ENCODE measurements around the gene SORBS1. TPM values are rescaled to one million over a fixed set of nuclear protein-coding genes. Genes with fewer than 3 reads are reported as not detected.

The SORBS1 gene
- total and polyA plus RNA-seq, 9 of the 15 experiments (the other 6 are each of a cell fraction or from before 2014, with no cell fraction given) = 2.0 to 13.3 (median 6.5) TPM

DNA sequence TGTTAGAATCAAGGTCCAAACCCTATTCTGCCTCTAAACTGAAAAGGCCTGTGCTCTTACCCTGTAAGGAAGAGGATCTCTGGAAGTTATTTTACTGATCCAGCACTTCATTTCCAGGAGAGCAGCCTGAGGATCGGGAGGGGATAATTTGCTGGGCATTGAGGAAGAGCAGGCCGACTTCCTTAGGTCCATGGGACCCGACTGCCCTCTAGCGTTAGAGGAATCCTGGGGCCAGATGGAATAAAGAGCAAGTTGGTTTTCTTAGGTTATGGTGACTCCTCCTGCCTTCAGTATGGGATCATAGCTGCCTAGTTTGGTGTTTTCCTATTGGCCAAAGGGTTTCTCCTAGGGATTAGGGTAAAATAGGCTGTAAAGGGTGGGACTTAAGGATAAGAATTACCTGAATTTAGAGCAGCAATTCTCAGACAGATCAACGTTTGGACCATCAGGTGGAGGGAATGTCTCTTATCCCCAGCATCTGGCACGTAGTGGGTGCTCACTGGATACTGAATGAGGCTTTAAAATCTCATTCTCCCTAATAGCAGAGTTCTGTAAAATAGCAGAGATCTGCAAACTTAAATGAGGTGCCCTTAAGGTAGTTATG lies 40.0 kb upstream of the SORBS1 start:
- no peak overlapping the region for H3K27ac ChIP-seq (ENCODE audit: extremely low read depth, low read depth, low read length)
- ChIA-PET CTCF (ENCODE audit: low intra/inter-chr PET ratio) (interaction anchor here (0.6 to 6.6 kb wide), 9 partner anchors 58 to 473 kb away, joined by 3 to 62 read pairs (median 4); no protein-coding TSS in a partner anchor), POLR2A (interaction anchor here (1.0 to 2.6 kb wide), 2 partner anchors 227 to 231 kb away, joined by 3 to 10 read pairs; no protein-coding TSS in a partner anchor)
- 9% methylated on average over 6 of the region's 6 CpGs for WGBS (ENCODE audit: insufficient coverage, low coverage, missing lambda C conversion rate)
- in situ Hi-C loops (cut with MboI) (loop anchor here (5.0 to 25.0 kb wide), 4 partner anchors 169 to 989 kb away; no protein-coding TSS in a partner anchor), intact Hi-C loops (cut with micrococcal nuclease) (loop anchor here (1.0 kb wide), 2 partner anchors 171 to 227 kb away; no protein-coding TSS in a partner anchor)
- FAIRE-seq (peak; percentile 98), ATAC-seq (peak; percentile 96), DNase-seq (ENCODE audit: extremely low read depth in 1 of 4, low spot score in 3 of 4) (peak; percentile 74 to 87 (median 77))
- no peaks in the 10 kb centered on the region for H3K9me3 ChIP-seq (replicated peaks; ENCODE audit: control insufficient read depth, insufficient read depth, low read depth, low read length)
- H3K4me2 ChIP-seq (ENCODE audit: insufficient read depth, low read length) = no peak overlapping the region
- no peak overlapping the region for H3K4me3 ChIP-seq
- no peaks in the 10 kb centered on the region for H3K4me1 ChIP-seq (replicated peaks in 1 of 2; ENCODE audit: control insufficient read depth in 2 of 2, insufficient read depth in 2 of 2, low read length in 2 of 2)
- H3K36me3 ChIP-seq (ENCODE audit: control insufficient read depth, insufficient read depth, low read length) = peaks cover 9% of the 10 kb centered on the region; the same call in 1 of the 3 replicates
- H4K20me1 ChIP-seq (replicated peaks; ENCODE audit: control insufficient read depth, insufficient read depth, low read length) = no peaks in the 10 kb centered on the region
- no peak overlapping the region for H3K9ac ChIP-seq (ENCODE audit: insufficient read depth in 1 of 2, low read depth in 2 of 2, low read length in 2 of 2)
- H3K79me2 ChIP-seq (ENCODE audit: control insufficient read depth, insufficient read depth, low read length) = no peaks in the 10 kb centered on the region
- no peaks in the 10 kb centered on the region for H3K9me1 ChIP-seq (ENCODE audit: control insufficient read depth, insufficient read depth, low read length)
- H2AFZ ChIP-seq (ENCODE audit: low read depth, low read length) = peak overlapping the region; percentile 81
- no peaks in the 10 kb centered on the region for H3K27me3 ChIP-seq (ENCODE audit: control insufficient read depth in 2 of 2, insufficient read depth in 2 of 2, low read length in 2 of 2)
- no TSS peak for BruUV-seq (replicated peaks)
- TF ChIP-seq KDM1A (IDR thresholded peaks at IDR 0.05) (no peak), NFIX (CRISPR knock-in tag; IDR thresholded peaks at IDR 0.05; ENCODE audit: low read depth) (no peak), DPF2 (IDR thresholded peaks at IDR 0.05) (no peak), ZNF75A (CRISPR knock-in tag; IDR thresholded peaks at IDR 0.05) (no peak), SMARCA5 (IDR thresholded peaks at IDR 0.05) (no peak), OTX1 (CRISPR knock-in tag; IDR thresholded peaks at IDR 0.05) (no peak), CHD4 (IDR thresholded peaks at IDR 0.05; ENCODE audit: insufficient read depth, insufficient replicate concordance, low read depth, low read length, poor library complexity, severe bottlenecking) (no peak), TEAD1 (CRISPR knock-in tag; IDR thresholded peaks at IDR 0.05) (no peak), HDGF (IDR thresholded peaks at IDR 0.05) (peak; percentile 31; the same call in 1 of the 2 replicates), PURB (CRISPR knock-in tag; IDR thresholded peaks at IDR 0.05; ENCODE audit: low read depth) (no peak), ZBTB8A (IDR thresholded peaks at IDR 0.05; ENCODE audit: partially characterized antibody) (no peak), ZKSCAN1 (IDR thresholded peaks at IDR 0.05; ENCODE audit: low read depth, low read length) (0 out of 2 replicates have a peak, but pooled peaks have one; percentile 39), SIN3B (IDR thresholded peaks at IDR 0.05; ENCODE audit: low read depth) (no peak)
- TF ChIP-seq, protein P1, sequence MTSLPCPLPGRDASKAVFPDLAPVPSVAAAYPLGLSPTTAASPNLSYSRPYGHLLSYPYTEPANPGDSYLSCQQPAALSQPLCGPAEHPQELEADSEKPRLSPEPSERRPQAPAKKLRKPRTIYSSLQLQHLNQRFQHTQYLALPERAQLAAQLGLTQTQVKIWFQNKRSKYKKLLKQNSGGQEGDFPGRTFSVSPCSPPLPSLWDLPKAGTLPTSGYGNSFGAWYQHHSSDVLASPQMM (CRISPR knock-in tag; IDR thresholded peaks at IDR 0.05) = no peak
- TF ChIP-seq, protein P2, sequence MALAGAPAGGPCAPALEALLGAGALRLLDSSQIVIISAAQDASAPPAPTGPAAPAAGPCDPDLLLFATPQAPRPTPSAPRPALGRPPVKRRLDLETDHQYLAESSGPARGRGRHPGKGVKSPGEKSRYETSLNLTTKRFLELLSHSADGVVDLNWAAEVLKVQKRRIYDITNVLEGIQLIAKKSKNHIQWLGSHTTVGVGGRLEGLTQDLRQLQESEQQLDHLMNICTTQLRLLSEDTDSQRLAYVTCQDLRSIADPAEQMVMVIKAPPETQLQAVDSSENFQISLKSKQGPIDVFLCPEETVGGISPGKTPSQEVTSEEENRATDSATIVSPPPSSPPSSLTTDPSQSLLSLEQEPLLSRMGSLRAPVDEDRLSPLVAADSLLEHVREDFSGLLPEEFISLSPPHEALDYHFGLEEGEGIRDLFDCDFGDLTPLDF (CRISPR knock-in tag; IDR thresholded peaks at IDR 0.05) = no peak
- TF ChIP-seq, protein P3, sequence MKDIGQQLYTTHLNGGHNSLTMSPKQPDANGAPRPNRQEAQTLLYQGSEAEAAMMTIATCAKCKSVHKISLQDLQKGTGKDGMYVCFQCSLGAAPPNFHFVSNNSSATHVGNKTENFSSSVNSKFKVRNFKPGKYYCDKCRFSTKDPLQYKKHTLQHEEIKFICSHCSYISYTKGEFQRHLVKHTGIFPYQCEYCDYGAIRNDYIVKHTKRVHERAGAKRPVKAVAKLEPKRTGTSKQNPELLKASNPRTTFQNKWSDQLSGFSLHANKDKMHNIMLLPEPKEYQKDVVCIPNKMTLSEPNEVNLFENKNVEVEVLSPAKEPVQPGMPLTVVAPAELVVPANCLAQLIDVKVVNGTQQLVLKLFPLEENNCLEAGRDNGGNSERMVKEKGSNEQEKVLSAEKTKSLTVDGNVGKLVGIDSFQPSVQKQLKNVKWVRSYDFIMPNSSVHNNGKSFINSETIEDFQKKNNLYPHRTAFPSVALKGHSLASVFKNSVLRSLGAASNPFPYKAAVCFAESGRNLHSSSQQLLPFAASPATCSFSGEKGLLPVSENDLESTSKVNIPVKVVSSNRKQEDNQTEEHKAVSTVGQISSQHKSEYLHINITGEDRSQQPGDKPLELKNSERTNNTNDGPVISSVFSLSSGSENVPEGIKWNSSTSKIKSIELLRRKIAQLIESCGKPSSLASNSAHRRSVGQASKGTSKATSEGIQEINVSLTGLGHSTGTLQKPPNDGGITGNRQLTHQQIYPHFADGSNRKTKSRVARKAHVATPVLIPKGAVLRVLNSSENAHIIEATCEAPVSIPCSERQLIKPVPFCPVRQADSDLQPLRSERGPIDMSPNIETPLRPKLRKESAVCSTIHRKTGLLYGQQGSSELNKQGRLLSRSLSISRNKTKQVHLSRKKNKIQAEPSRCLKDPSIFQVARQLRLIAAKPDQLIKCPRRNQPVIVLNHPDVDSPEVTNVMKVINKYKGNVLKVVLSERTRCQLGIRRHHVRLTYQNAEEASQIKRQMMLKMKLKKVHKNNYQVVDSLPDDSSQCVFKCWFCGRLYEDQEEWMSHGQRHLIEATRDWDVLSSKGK (CRISPR knock-in tag; IDR thresholded peaks at IDR 0.05) = no peak
